GM23338 (cell line): ENCODE data around the gene ODF4. TPM values are rescaled to one million over a fixed set of nuclear protein-coding genes. Genes with fewer than 3 reads are reported as not detected.
A peak's percentile ranks its signal among the peaks of the same experiment; 100 is the strongest.

ENCODE experiments used
- ATAC-seq: fragments of 200-7000 bp; cut with Tn5 transposase; 3 replicates; pipeline ENCODE4 v1.9.1; 2020
- DNase-seq: peaks from one replicate; pipeline ENCODE4 v3.0.0-alpha.2; 2015; ENCODE audit warnings: low spot score
- H2AFZ ChIP-seq: fragments of 200-600 bp; sonication (generic); 2 replicates; pipeline ENCODE4 v1.8.0; 2016; ENCODE audit warnings: antibody characterized with exemption, mild to moderate bottlenecking, moderate library complexity
- H3F3A ChIP-seq: fragments of 200-600 bp; sonication (generic); replicated peaks from 2 replicates; pipeline ENCODE4 v1.8.0; 2017; ENCODE audit warnings: antibody characterized with exemption, mixed run types, low read depth
- H3K27ac ChIP-seq: fragments of 200-600 bp; sonication (generic); 2 replicates; pipeline ENCODE4 v1.6.1; 2016; ENCODE audit warnings: low read depth
- H3K27me3 ChIP-seq: fragments of 200-600 bp; sonication (generic); 2 replicates; pipeline ENCODE4 v1.8.0; 2016; ENCODE audit warnings: mild to moderate bottlenecking, mixed run types, moderate library complexity; ENCODE audit not compliant: insufficient read depth
- H3K36me3 ChIP-seq: fragments of 200-600 bp; sonication (generic); 2 replicates; pipeline ENCODE4 v1.8.0; 2016; ENCODE audit warnings: mild to moderate bottlenecking; ENCODE audit not compliant: insufficient read depth
- H3K4me1 ChIP-seq: fragments of 200-600 bp; sonication (generic); 2 replicates; pipeline ENCODE4 v1.8.0; 2016; ENCODE audit warnings: mild to moderate bottlenecking, moderate library complexity; ENCODE audit not compliant: insufficient read depth
- H3K4me2 ChIP-seq: fragments of 200-600 bp; sonication (generic); 2 replicates; pipeline ENCODE4 v1.7.1; 2017; ENCODE audit warnings: mixed run types
- H3K4me3 ChIP-seq: fragments of 200-600 bp; sonication (generic); 2 replicates; pipeline ENCODE4 v1.6.1; 2016; ENCODE audit warnings: mixed run types
- H3K79me2 ChIP-seq: fragments of 200-600 bp; sonication (generic); replicated peaks from 2 replicates; pipeline ENCODE4 v1.8.0; 2017; ENCODE audit warnings: mild to moderate bottlenecking; ENCODE audit not compliant: insufficient read depth
- H3K9me2 ChIP-seq: fragments of 200-600 bp; sonication (generic); 2 replicates; pipeline ENCODE4 v1.8.0; 2017; ENCODE audit not compliant: insufficient read depth
- H4K20me1 ChIP-seq: fragments of 200-600 bp; sonication (generic); replicated peaks from 2 replicates; pipeline ENCODE4 v1.8.0; 2017; ENCODE audit warnings: mild to moderate bottlenecking; ENCODE audit not compliant: insufficient read depth
- H3K27ac Mint-ChIP-seq: 2 replicates; pipeline ENCODE4 v1.8.0; 2020; ENCODE audit warnings: inconsistent platforms, mild to moderate bottlenecking, moderate library complexity, mixed read lengths
- H3K27me3 Mint-ChIP-seq: 3 replicates; pipeline ENCODE4 v1.8.0; 2022; ENCODE audit warnings: low read depth, mild to moderate bottlenecking, moderate library complexity, mixed read lengths, inconsistent platforms; ENCODE audit not compliant: insufficient read depth, poor library complexity
- H3K36me3 Mint-ChIP-seq: 3 replicates; pipeline ENCODE4 v1.8.0; 2021; ENCODE audit warnings: low read depth, mild to moderate bottlenecking, inconsistent platforms, moderate library complexity, mixed read lengths
- H3K4me1 Mint-ChIP-seq: 3 replicates; pipeline ENCODE4 v1.8.0; 2020; ENCODE audit warnings: mild to moderate bottlenecking, inconsistent platforms, mixed read lengths
- H3K4me3 Mint-ChIP-seq: 3 replicates; pipeline ENCODE4 v1.8.0; 2021; ENCODE audit warnings: moderate library complexity, mild to moderate bottlenecking, inconsistent platforms, mixed read lengths
- H3K9me3 Mint-ChIP-seq: 3 replicates; pipeline ENCODE4 v1.8.0; 2020; ENCODE audit warnings: moderate library complexity, mild to moderate bottlenecking, inconsistent platforms, mixed read lengths
- CREB1 ChIP-seq: fragments of 250-450 bp; sonication (Bioruptor Pico); IDR thresholded peaks from 2 replicates; pipeline ENCODE4 v1.5.0; 2020; ENCODE audit warnings: low read depth, mild to moderate bottlenecking, moderate library complexity
- CTCF ChIP-seq, 2 experiments: fragments of 200-600 bp in 1 of 2; sonication (generic) in 1 of 2; conservative IDR thresholded peaks; 2 replicates each; pipeline versions ENCODE4 v1.5.1 to v1.6.1; 2016 to 2017; ENCODE audit warnings: antibody characterized with exemption in 2 of 2, low read depth in 2 of 2, mild to moderate bottlenecking in 2 of 2, moderate library complexity in 1 of 2
- ETS1 ChIP-seq: IDR thresholded peaks from 2 replicates; pipeline ENCODE4 v1.6.1; 2016; ENCODE audit warnings: antibody characterized with exemption
- EZH2phosphoT487 ChIP-seq: fragments of 200-600 bp; sonication (generic); IDR thresholded peaks from one replicate; pipeline ENCODE4 v1.8.1; 2018; ENCODE audit warnings: antibody characterized with exemption; ENCODE audit not compliant: unreplicated experiment
- JUNB ChIP-seq: IDR thresholded peaks from one replicate; pipeline ENCODE4 v1.6.1; 2016; ENCODE audit warnings: antibody characterized with exemption; ENCODE audit not compliant: unreplicated experiment
- POLR2AphosphoS5 ChIP-seq: IDR thresholded peaks from 2 replicates; pipeline ENCODE4 v1.6.1; 2016; ENCODE audit warnings: antibody characterized with exemption, low read depth
- REST ChIP-seq: IDR thresholded peaks from one replicate; pipeline ENCODE4 v1.6.1; 2018; ENCODE audit warnings: antibody characterized with exemption; ENCODE audit not compliant: unreplicated experiment
- ZNF331 ChIP-seq: fragments of 250-450 bp; sonication (Bioruptor Pico); IDR thresholded peaks from 2 replicates; pipeline ENCODE4 v1.5.0; 2020; ENCODE audit warnings: low read depth, mild to moderate bottlenecking, moderate library complexity
- polyA plus RNA-seq: library from polyadenylated mRNA; unstranded; fragments of >200 nt; fragmentation: Nextera tagmentation; extraction: Ambion mirVana; gene quantifications from 2 replicates; pipeline ENCODE4 v1.2.1, GENCODE V29; 2016
- total RNA-seq: library from RNA; depleted of rRNA; stranded (reverse); fragments of >200 nt; shearing (Covaris generic); gene quantifications from 2 replicates; pipeline ENCODE4 v1.2.3, GENCODE V29; 2014

The ODF4 gene
- total and polyA plus RNA-seq, 2 experiments from 2014 or later = not detected

GRCh38 chr17:8333281-8333680, 6.4 kb upstream of the ODF4 start (continued):
- TF ChIP-seq CTCF (conservative IDR thresholded peaks at IDR 0.05; ENCODE audit: low read depth in 2 of 2) (no peak), REST (no peak)

- ATAC-seq = peak; percentile 13; the same call in 1 of the 3 replicates
- TF ChIP-seq JUNB = no peak
- no peak for TF ChIP-seq CREB1 (CRISPR knock-in tag)
- TF ChIP-seq ZNF331 = no peak
- TF ChIP-seq REST = no peak
- TF ChIP-seq POLR2AphosphoS5 = no peak
- TF ChIP-seq EZH2phosphoT487 = no peak
- no peak for TF ChIP-seq ETS1
- Mint-ChIP-seq H3K4me1 (peaks cover 22% of the 10 kb centered on the region), H3K27ac (peak overlapping the region; percentile 8; the same call in 1 of the 2 replicates), H3K36me3 (no peaks in the 10 kb centered on the region), H3K9me3 (no peaks in the 10 kb centered on the region; the same call in 2 of the 3 replicates), H3K4me3 (no peak overlapping the region; the same call in 2 of the 3 replicates), H3K27me3 (peaks cover 2% of the 10 kb centered on the region)
- Histone ChIP-seq H3K27ac (no peak overlapping the region), H4K20me1 (no peaks in the 10 kb centered on the region), H3K27me3 (no peaks in the 10 kb centered on the region), H2AFZ (peak overlapping the region; percentile 66), H3K79me2 (no peaks in the 10 kb centered on the region), H3K9me2 (no peaks in the 10 kb centered on the region), H3K4me3 (no peak overlapping the region), H3K36me3 (no peaks in the 10 kb centered on the region), H3K4me2 (peak overlapping the region; percentile 35; the same call in 1 of the 2 replicates), H3K4me1 (peaks cover 19% of the 10 kb centered on the region; the same call in 1 of the 2 replicates), H3F3A (no peaks in the 10 kb centered on the region)
- peak; percentile 35 for DNase-seq
Observed at GRCh38 chr17:8337802-8338752, 1.6 kb upstream of the ODF4 start.
